ENCODE results near the gene LRRC47. TPM values are rescaled to one million over a fixed set of nuclear protein-coding genes. Genes with fewer than 3 reads are reported as not detected.

Gene LRRC47
- total RNA-seq, 1 donor from 2014 or later: 38.9 TPM

DNA sequence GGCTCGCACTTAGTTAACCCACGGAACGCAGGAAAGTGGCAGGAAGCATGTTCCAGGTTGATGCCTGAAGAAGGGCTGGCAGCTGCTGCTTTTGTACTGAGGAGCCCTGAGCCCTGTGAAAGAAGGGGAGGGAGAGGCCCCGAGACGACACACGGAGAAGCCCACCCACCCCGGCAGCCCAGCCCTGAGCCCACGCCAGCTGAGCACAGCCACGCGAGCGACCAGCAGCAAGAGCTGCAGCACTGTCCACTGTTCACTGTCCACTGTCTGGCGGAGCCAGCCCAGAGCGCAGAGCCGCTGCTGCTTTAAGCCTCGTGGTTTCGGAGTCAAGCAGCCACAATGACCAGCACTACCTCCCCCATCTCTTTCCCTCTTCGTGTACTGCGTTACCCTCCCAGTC is 5.3 kb downstream of the LRRC47 start:
- no peak overlapping the region for H3K4me3 ChIP-seq (ENCODE audit: low read depth, low read length)
- no peak for TF ChIP-seq CTCF (conservative IDR thresholded peaks at IDR 0.05; ENCODE audit: low read depth, low read length)
- DNase-seq (ENCODE audit: low read depth): no peak

DNA sequence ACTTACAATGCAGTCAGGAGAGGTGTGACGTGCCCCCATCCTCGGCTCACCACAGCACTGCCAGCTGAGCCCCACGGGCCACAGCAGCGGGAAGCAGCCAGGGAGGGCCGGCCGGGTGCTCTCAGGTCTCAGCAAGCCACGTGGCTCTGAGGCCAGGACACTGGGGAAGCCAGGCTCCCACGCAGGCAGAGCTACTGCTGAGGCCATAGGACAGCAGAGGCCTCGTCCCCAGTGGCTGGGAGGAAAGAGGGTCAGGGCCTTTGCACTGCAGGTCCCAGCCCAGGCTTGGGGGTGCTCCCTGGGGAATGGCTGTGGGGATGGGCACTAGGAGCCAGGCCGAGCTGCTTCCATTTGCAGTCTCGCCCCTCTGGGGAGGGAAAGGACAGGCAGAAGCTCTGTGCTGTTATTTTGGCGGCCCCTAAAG is 5.8 kb downstream of the LRRC47 start:
- H3K4me3 ChIP-seq (ENCODE audit: low read depth, low read length): no peak overlapping the region
- no peak for DNase-seq (ENCODE audit: low read depth)
- no peak for TF ChIP-seq CTCF (conservative IDR thresholded peaks at IDR 0.05; ENCODE audit: low read depth, low read length)

DNA sequence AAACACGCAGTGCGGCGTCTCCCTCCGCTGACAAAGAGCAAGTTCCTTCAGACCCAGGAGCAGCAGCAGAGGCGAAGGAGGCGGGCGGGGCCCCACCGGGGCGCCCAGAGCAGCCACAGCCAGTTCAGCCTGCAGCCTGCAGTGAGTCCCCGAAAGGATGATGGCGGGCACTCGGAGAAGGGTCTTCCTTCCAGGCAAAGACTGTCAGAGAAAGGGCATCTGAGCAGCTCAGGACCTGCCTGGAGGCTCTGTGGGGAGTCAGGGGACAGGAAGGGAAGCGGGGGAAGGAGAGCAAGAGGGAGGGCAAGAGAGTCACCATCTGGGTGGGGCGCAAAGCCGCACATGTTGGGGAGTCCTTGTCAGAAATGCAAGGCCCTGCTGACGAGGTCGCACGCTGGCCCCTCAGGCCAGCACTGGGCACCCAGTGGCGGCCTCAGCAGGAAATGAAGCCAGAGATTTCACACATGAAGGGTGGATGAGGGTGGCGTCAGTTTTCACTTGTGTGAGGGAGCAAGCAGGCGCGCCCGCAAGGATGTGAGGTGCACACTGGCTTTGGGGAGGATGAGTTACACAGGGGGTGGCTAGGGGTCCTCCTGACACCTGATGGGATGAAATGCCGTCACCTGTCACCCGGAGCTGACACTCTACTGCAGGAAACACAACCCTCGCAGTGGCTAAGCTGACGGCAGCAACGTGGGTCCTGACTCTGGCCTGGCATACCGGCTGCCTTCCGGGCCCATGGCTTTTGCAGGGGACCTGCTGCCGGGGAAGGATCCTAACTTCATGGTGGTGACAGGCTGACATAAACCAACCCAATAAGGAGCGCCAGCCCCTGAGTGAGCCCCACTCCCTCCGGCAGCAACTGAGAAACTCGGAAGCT is 6.6 kb downstream of the LRRC47 start:
- H3K4me3 ChIP-seq (ENCODE audit: low read depth, low read length): no peak overlapping the region
- TF ChIP-seq CTCF (conservative IDR thresholded peaks at IDR 0.05; ENCODE audit: low read depth, low read length): no peak
- DNase-seq (ENCODE audit: low read depth): no peak

- no peak overlapping the region for H3K4me3 ChIP-seq (ENCODE audit: low read depth, low read length)
- no peak for TF ChIP-seq CTCF (conservative IDR thresholded peaks at IDR 0.05; ENCODE audit: low read depth, low read length)
- DNase-seq (ENCODE audit: low read depth): no peak
Observed at GRCh38 chr1:3788756-3789420, 7.4 kb downstream of the LRRC47 start.

DNA sequence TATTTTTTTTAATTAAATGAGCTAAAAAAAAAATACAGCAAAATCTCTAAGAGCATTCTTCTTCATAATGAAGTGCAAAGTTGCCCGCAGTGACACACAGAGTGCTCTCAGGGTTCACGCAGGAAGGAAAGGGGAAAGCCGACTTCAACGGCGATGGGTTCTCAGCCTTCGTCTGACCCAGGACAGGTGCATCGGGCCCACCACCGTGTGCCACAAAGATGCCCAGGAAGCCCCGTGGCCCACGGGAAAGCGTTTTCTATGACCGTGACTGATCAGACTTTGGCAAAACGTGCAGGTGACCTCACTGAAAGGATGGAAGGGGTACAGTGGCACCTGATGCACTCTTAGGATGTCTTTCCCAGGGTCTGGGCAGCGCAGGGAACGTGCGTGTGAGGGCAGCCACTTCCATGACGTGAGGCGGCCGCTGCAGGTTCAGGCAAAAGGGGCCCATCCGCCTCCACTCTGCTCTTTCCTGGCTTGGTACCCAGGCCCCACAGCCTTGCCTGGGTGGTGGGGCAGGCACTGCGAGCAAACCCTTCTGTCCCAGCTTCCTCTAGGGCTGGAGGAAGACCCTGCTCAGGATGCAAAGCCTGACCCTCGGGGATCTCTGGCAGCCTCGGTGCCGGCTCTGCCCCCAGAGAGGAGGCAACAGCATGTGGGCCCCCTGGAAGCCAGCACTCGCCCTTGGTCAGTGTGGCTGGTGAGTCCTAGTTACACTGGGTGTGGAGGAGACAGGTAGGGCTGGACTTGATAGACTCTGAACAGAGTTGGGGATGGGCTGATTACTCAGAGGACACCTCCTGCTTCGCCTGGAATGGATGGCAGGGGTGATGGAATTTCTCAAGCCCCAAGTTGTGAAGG is 8.3 kb downstream of the LRRC47 start:
- no peak for DNase-seq (ENCODE audit: low read depth)
- H3K4me3 ChIP-seq (ENCODE audit: low read depth, low read length): no peak overlapping the region
- TF ChIP-seq CTCF (conservative IDR thresholded peaks at IDR 0.05; ENCODE audit: low read depth, low read length): no peak

DNA sequence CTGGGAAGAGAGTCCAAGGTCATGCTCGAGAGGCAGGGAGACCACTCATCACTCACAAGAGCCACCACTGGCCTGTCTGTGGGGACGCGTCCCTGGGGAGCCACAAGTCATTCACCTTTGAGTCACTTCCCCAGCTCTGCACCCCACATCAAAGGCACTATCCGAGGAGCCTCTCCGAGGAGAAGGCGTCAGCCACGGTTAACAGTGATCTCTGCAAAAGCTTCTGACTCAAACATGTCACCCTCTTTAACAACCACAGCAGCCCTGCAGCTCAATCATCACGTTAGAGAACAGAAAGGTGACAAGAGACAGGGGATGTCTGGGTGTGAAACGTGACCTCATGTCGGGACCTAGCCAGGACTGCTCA is 9.0 kb downstream of the LRRC47 start:
- DNase-seq (ENCODE audit: low read depth): no peak
- H3K4me3 ChIP-seq (ENCODE audit: low read depth, low read length): no peak overlapping the region
- TF ChIP-seq CTCF (conservative IDR thresholded peaks at IDR 0.05; ENCODE audit: low read depth, low read length): no peak
